K562 (cell line): ENCODE data around the gene FGFRL1. TPM values are rescaled to one million over a fixed set of nuclear protein-coding genes. Genes with fewer than 3 reads are reported as not detected.

ENCODE experiments used
- ATAC-seq: fragments of 200-7000 bp; cut with Tn5 transposase; 3 replicates; pipeline ENCODE4 v1.9.1; 2020; ENCODE audit warnings: moderate library complexity
- BruUV-seq: library from RNA; stranded (reverse); fragments of 400-500 nt; replicated peaks from 2 replicates; lab custom pipeline; 2021; lab: Mats Ljungman, UMichigan
- CTCF ChIA-PET: fragments of 300-600 bp; formaldehyde crosslinking; extraction: SDS; loops from one replicate; lab custom pipeline; 2021; ENCODE audit warnings: low intra/inter-chr PET ratio; lab: Yijun Ruan, JAX
- POLR2A ChIA-PET: fragments of 300-600, 350-650 bp; sonication (Branson Sonifier 250); formaldehyde crosslinking; extraction: SDS; loops from one replicate; lab custom pipeline; 2021; ENCODE audit warnings: antibody characterized with exemption, inconsistent platforms; lab: Yijun Ruan, JAX
- DNase-seq, 4 experiments: peaks; one replicate each; pipeline versions ENCODE4 v3.0.0 to v3.0.0-alpha.2; 2011 to 2018; ENCODE audit warnings: low spot score in 3 of 4, mixed read lengths in 3 of 4; ENCODE audit errors: extremely low read depth in 1 of 4
- FAIRE-seq: peaks from 2 replicates; lab custom pipeline; 2011; peaks lifted over from hg19 to GRCh38; lab: Jason Lieb, UNC
- H2AFZ ChIP-seq: 2 replicates; pipeline ENCODE4 v1.6.0; 2011; ENCODE audit warnings: low read depth, low read length, control low read depth, inconsistent platforms
- H3K27ac ChIP-seq: fragments of 200-600 bp; 3 replicates; pipeline ENCODE4 v1.8.0; 2011; ENCODE audit warnings: low read depth, mild to moderate bottlenecking, control low read depth, inconsistent platforms, low read length, moderate library complexity, mixed read lengths; ENCODE audit errors: extremely low read depth
- H3K27me3 ChIP-seq, 2 experiments: fragments of 300-600 bp in 1 of 2; 2 replicates in 1 of 2; 3 replicates in 1 of 2; pipeline versions ENCODE4 v1.6.0 to v1.8.0; 2011; ENCODE audit warnings: inconsistent platforms in 2 of 2, low read length in 2 of 2, mild to moderate bottlenecking in 1 of 2, mixed read lengths in 1 of 2, moderate library complexity in 1 of 2; ENCODE audit not compliant: control insufficient read depth in 2 of 2, insufficient read depth in 2 of 2
- H3K36me3 ChIP-seq: fragments of 300-600 bp; 3 replicates; pipeline ENCODE4 v1.8.0; 2011; ENCODE audit warnings: mild to moderate bottlenecking, low read length, inconsistent platforms; ENCODE audit not compliant: control insufficient read depth, insufficient read depth
- H3K4me1 ChIP-seq, 2 experiments: fragments of 200-600 bp in 1 of 2; replicated peaks in 1 of 2; 2 replicates in 1 of 2; 3 replicates in 1 of 2; pipeline versions ENCODE4 v1.5.1 to v1.8.0; 2011; ENCODE audit warnings: inconsistent platforms in 2 of 2, low read length in 2 of 2, mild to moderate bottlenecking in 1 of 2, mixed read lengths in 1 of 2, moderate library complexity in 1 of 2; ENCODE audit not compliant: control insufficient read depth in 2 of 2, insufficient read depth in 2 of 2
- H3K4me2 ChIP-seq: 2 replicates; pipeline ENCODE4 v1.6.1; 2011; ENCODE audit warnings: low read length, control low read depth, inconsistent platforms, mixed read lengths; ENCODE audit not compliant: insufficient read depth
- H3K4me3 ChIP-seq: fragments of 200-600 bp; sonication (generic), shearing (Covaris generic); 2 replicates; pipeline ENCODE4 v1.5.1; 2016; ENCODE audit warnings: control low read depth, inconsistent platforms
- H3K79me2 ChIP-seq: fragments of 200-600 bp; 3 replicates; pipeline ENCODE4 v1.8.0; 2011; ENCODE audit warnings: low read length, inconsistent platforms; ENCODE audit not compliant: control insufficient read depth, insufficient read depth
- H3K9ac ChIP-seq, 2 experiments: 2 replicates each; pipeline versions ENCODE4 v1.6.0 to v1.6.1; 2011; ENCODE audit warnings: low read depth in 2 of 2, low read length in 2 of 2, control low read depth in 1 of 2, inconsistent platforms in 1 of 2, mild to moderate bottlenecking in 1 of 2, mixed read lengths in 1 of 2; ENCODE audit not compliant: insufficient read depth in 1 of 2
- H3K9me1 ChIP-seq: one replicate; pipeline ENCODE4 v1.6.0; 2011; ENCODE audit warnings: inconsistent platforms, mild to moderate bottlenecking, low read length, moderate library complexity; ENCODE audit not compliant: control insufficient read depth, insufficient read depth
- H3K9me3 ChIP-seq: replicated peaks from 2 replicates; pipeline ENCODE4 v1.5.1; 2011; ENCODE audit warnings: low read depth, low read length, inconsistent platforms; ENCODE audit not compliant: control insufficient read depth, insufficient read depth
- H4K20me1 ChIP-seq: replicated peaks from 2 replicates; pipeline ENCODE4 v1.6.1; 2011; ENCODE audit warnings: low read length, inconsistent platforms, mixed read lengths; ENCODE audit not compliant: control insufficient read depth, insufficient read depth
- ARID4B ChIP-seq: sonication (generic); formaldehyde crosslinking; IDR thresholded peaks from 2 replicates; pipeline ENCODE4 v1.8.0; 2022; ENCODE audit warnings: mild to moderate bottlenecking, missing genetic modification reagents
- E2F6 ChIP-seq, 2 experiments: IDR thresholded peaks; 2 replicates each; pipeline ENCODE4 v1.6.1; 2011; ENCODE audit warnings: borderline replicate concordance in 1 of 2, control low read depth in 1 of 2, low read depth in 1 of 2, low read length in 1 of 2, mild to moderate bottlenecking in 1 of 2, mixed read lengths in 1 of 2, moderate library complexity in 1 of 2; ENCODE audit not compliant: insufficient read depth in 1 of 2, insufficient read length in 1 of 2, poor library complexity in 1 of 2, severe bottlenecking in 1 of 2; ENCODE audit errors: extremely low read depth in 1 of 2
- ETS1 ChIP-seq: conservative IDR thresholded peaks from 2 replicates; pipeline ENCODE4 v1.6.1; 2011; ENCODE audit warnings: low read depth, mild to moderate bottlenecking, low read length; ENCODE audit not compliant: control insufficient read depth
- FOXA3 ChIP-seq, 2 experiments: fragments of 450-650 bp in 1 of 2; sonication (generic) in 1 of 2; formaldehyde crosslinking; IDR thresholded peaks in 1 of 2; conservative IDR thresholded peaks in 1 of 2; 2 replicates each; pipeline versions ENCODE4 v1.4.0 to v1.8.0; 2020 to 2022; ENCODE audit warnings: mild to moderate bottlenecking in 2 of 2, missing genetic modification reagents in 1 of 2
- FOXK2 ChIP-seq, 2 experiments: fragments of 450-650 bp; IDR thresholded peaks in 1 of 2; conservative IDR thresholded peaks in 1 of 2; 2 replicates each; pipeline ENCODE4 v1.6.1; 2016; ENCODE audit warnings: low read depth in 2 of 2, mild to moderate bottlenecking in 1 of 2
- GABPA ChIP-seq: fragments of 200-800 bp; sonication (Bioruptor generic); conservative IDR thresholded peaks from 2 replicates; pipeline ENCODE4 v1.6.1; 2016; ENCODE audit warnings: low read depth, missing genetic modification characterization, missing compliant biosample characterization
- NKRF ChIP-seq: fragments of 450-650 bp; IDR thresholded peaks from 2 replicates; pipeline ENCODE4 v1.6.1; 2016; ENCODE audit warnings: borderline replicate concordance
- PHTF2 ChIP-seq: fragments of 250-450 bp; sonication (Bioruptor Pico); IDR thresholded peaks from 2 replicates; pipeline ENCODE4 v1.5.0; 2021; ENCODE audit warnings: mild to moderate bottlenecking
- RFX1 ChIP-seq: fragments of 450-650 bp; IDR thresholded peaks from 2 replicates; pipeline ENCODE4 v1.6.1; 2016; ENCODE audit warnings: mild to moderate bottlenecking, moderate library complexity
- SAFB ChIP-seq: fragments of 200-400 bp; formaldehyde crosslinking; IDR thresholded peaks from 2 replicates; pipeline ENCODE4 v1.6.1; 2017; ENCODE audit warnings: low read depth, low read length, borderline replicate concordance
- SMAD4 ChIP-seq: fragments of 250-450 bp; sonication (Bioruptor Pico); conservative IDR thresholded peaks from 2 replicates; pipeline ENCODE4 v1.8.0; 2021; ENCODE audit warnings: inconsistent platforms, mild to moderate bottlenecking, moderate library complexity
- ZSCAN29 ChIP-seq: fragments of 450-650 bp; IDR thresholded peaks from 2 replicates; pipeline ENCODE4 v1.6.1; 2017
- WGBS: fragments of 100-300 bp; shearing (Covaris generic); methylation state at CpG from one replicate; pipeline ENCODE4 v1.1.6; 2016; ENCODE audit warnings: low coverage, mixed read lengths; ENCODE audit not compliant: insufficient coverage; ENCODE audit errors: missing lambda C conversion rate; 5-methylcytosine and 5-hydroxymethylcytosine counted together
- in situ Hi-C: fragments of 300-500 bp; cut with MboI; formaldehyde crosslinking; loops from 4 replicates; pipeline ENCODE4 v1.15.0; 2018; ENCODE audit warnings: inconsistent platforms, mixed read lengths
- intact Hi-C: fragments of 100-400 bp; cut with micrococcal nuclease; formaldehyde crosslinking; loops from 2 replicates; pipeline ENCODE4 v1.14.2; 2022
- polyA plus RNA-seq, 8 experiments: library from polyadenylated mRNA; depleted of rRNA in 4 of 8; stranded (reverse) in 5 of 8; unstranded in 3 of 8; fragments of >200 nt; fragmentation: Nextera tagmentation in 2 of 8; fragmentation: Illumina TruSeq in 1 of 8; extraction: Ambion mirVana in 2 of 8; extraction: Trizol in 1 of 8; gene quantifications; 2 replicates each; pipeline versions ENCODE4 v1.2.1 to v1.2.3, GENCODE V29; 2011 to 2014; ENCODE audit warnings: inconsistent platforms in 1 of 8, missing spikeins in 1 of 8
- total RNA-seq, 7 experiments: library from RNA; depleted of rRNA in 6 of 7; stranded (reverse); fragments of >200 nt in 6 of 7; fragmentation: Illumina TruSeq in 2 of 7; extraction: Trizol in 2 of 7; gene quantifications; 2 replicates each; pipeline versions ENCODE4 v1.2.1 to v1.2.3, GENCODE V29; 2011 to 2021; ENCODE audit warnings: low replicate concordance in 1 of 7

The FGFRL1 gene
- total and polyA plus RNA-seq, 9 of the 15 experiments (the other 6 are each of a cell fraction or from before 2014, with no cell fraction given), result 0.34 to 49.9 (median 14.6) TPM

GRCh38 chr4:1061760-1062159 is 50.3 kb downstream of the FGFRL1 start:
- H3K4me3 ChIP-seq, result no peak overlapping the region
- POLR2A ChIA-PET, result no interaction called here
- peaks cover 3% of the 10 kb centered on the region for H3K9me3 ChIP-seq
- no peaks in the 10 kb centered on the region for H3K9me1 ChIP-seq
- DNase-seq (no peak), ATAC-seq (no peak), FAIRE-seq (no peak)
- H3K36me3 ChIP-seq, result no peaks in the 10 kb centered on the region
- no peak overlapping the region for H2AFZ ChIP-seq
- no peak overlapping the region for H3K27ac ChIP-seq
- CTCF ChIA-PET, result no interaction called here
- no peaks in the 10 kb centered on the region for H4K20me1 ChIP-seq
- intact Hi-C loops, result no loop called here
- peaks cover 56 to 72% of the 10 kb centered on the region in 2 experiments for H3K27me3 ChIP-seq
- no peak overlapping the region for H3K4me2 ChIP-seq
- in situ Hi-C loops, result no loop called here
- H3K79me2 ChIP-seq, result no peaks in the 10 kb centered on the region
- H3K9ac ChIP-seq, result no peak overlapping the region
- WGBS, result 3% methylated on average over 6 of the region's 6 CpGs
- no TSS peak for BruUV-seq
- peaks cover 0 to 16% of the 10 kb centered on the region in 2 experiments; a peak in 2 of 5 replicates for H3K4me1 ChIP-seq
- no peak for TF ChIP-seq SAFB
- TF ChIP-seq RFX1, result no peak
- TF ChIP-seq E2F6 (IDR thresholded peaks at IDR 0.05; ENCODE audit: borderline replicate concordance in 1 of 2, extremely low read depth in 1 of 2, insufficient read depth in 1 of 2, insufficient read length in 1 of 2, low read depth in 1 of 2, low read length in 1 of 2, poor library complexity in 1 of 2, severe bottlenecking in 1 of 2), result no peak
- no peak for TF ChIP-seq FOXA3 (CRISPR knock-in tag; conservative IDR thresholded peaks at IDR 0.05 in 1 of 2, IDR thresholded peaks at IDR 0.05 in 1 of 2)
- TF ChIP-seq ZSCAN29, result no peak
- TF ChIP-seq FOXK2 (conservative IDR thresholded peaks at IDR 0.05 in 1 of 2, IDR thresholded peaks at IDR 0.05 in 1 of 2; ENCODE audit: low read depth in 2 of 2), result no peak
- no peak for TF ChIP-seq SMAD4 (CRISPR knock-in tag)
- TF ChIP-seq PHTF2 (CRISPR knock-in tag), result no peak
- no peak for TF ChIP-seq ETS1
- TF ChIP-seq ARID4B, result no peak
- TF ChIP-seq NKRF, result no peak
- no peak for TF ChIP-seq GABPA (tag)
